ENCODE data around the gene MOXD1.

The MOXD1 gene

DNA sequence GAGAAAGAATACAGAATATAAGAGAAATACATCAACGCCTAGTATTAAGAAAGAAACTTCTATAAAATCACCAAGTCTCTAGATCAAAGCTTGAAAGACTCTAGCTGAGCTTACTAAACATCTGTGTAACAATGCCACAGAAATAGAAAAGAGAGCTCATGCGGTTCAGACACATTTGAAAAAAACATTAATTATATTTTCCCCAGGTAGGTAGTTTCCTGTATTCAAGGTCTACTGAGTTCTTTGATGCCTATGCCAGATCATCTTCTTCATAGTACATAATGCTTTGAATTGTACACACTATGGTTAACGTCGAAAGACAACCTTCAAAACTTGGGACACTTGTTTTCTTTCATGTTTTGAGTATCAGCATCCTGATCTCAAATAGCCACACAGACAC, 11.3 kb downstream of the MOXD1 start:
- TF ChIP-seq, protein P1, sequence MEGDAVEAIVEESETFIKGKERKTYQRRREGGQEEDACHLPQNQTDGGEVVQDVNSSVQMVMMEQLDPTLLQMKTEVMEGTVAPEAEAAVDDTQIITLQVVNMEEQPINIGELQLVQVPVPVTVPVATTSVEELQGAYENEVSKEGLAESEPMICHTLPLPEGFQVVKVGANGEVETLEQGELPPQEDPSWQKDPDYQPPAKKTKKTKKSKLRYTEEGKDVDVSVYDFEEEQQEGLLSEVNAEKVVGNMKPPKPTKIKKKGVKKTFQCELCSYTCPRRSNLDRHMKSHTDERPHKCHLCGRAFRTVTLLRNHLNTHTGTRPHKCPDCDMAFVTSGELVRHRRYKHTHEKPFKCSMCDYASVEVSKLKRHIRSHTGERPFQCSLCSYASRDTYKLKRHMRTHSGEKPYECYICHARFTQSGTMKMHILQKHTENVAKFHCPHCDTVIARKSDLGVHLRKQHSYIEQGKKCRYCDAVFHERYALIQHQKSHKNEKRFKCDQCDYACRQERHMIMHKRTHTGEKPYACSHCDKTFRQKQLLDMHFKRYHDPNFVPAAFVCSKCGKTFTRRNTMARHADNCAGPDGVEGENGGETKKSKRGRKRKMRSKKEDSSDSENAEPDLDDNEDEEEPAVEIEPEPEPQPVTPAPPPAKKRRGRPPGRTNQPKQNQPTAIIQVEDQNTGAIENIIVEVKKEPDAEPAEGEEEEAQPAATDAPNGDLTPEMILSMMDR (IDR thresholded peaks at IDR 0.05; ENCODE audit: low read depth, low read length): no peak
- H3K27ac ChIP-seq: no peak overlapping the region

DNA sequence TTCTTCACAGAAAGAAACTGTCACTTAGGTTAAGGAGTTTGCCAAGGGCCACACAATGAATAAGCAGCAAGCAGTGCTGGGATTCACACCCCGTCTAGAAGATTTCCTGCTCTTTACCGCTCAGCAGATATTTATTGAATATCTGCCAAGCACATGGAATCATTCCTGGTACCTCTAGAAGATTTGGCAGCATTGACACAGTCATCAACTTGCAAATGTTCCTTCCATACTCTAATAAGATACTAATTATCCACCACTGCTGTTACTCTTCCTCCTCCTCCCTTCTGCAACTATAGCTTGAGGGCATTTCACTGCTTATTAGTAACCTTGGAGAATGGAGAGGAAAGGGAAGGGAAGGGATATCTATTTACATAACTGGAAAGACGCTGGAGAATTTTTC, 13.0 kb downstream of the MOXD1 start:
- peaks cover 38% of the 10 kb centered on the region for H3K27me3 ChIP-seq (ENCODE audit: insufficient read depth, low read depth, severe bottlenecking)
- DNase-seq: no peak
- no peak overlapping the region for H3K27ac ChIP-seq
- TF ChIP-seq, protein P1 (IDR thresholded peaks at IDR 0.05; ENCODE audit: low read depth, low read length): no peak
- H3K4me3 ChIP-seq (ENCODE audit: low read depth, low read length): no peak overlapping the region
- H3K36me3 ChIP-seq: no peaks in the 10 kb centered on the region
- H3K9me3 ChIP-seq (ENCODE audit: severe bottlenecking): no peaks in the 10 kb centered on the region

More for the DNA sequence above, 11.3 kb downstream of the MOXD1 start:
- Histone ChIP-seq H3K9me3 (ENCODE audit: severe bottlenecking) (no peaks in the 10 kb centered on the region), H3K27me3 (ENCODE audit: insufficient read depth, low read depth, severe bottlenecking) (peaks cover 25% of the 10 kb centered on the region), H3K36me3 (no peaks in the 10 kb centered on the region), H3K4me3 (ENCODE audit: low read depth, low read length) (no peak overlapping the region)
- DNase-seq: no peak

- H3K9me3 ChIP-seq (ENCODE audit: severe bottlenecking): no peaks in the 10 kb centered on the region
- H3K27me3 ChIP-seq (ENCODE audit: insufficient read depth, low read depth, severe bottlenecking): peaks cover 63% of the 10 kb centered on the region
- TF ChIP-seq, protein P1 (IDR thresholded peaks at IDR 0.05; ENCODE audit: low read depth, low read length): no peak
- no peak for DNase-seq
- no peak overlapping the region for H3K4me3 ChIP-seq (ENCODE audit: low read depth, low read length)
- no peak overlapping the region for H3K27ac ChIP-seq
- no peaks in the 10 kb centered on the region for H3K36me3 ChIP-seq
Observed at GRCh38 chr6:132382630-132383175, 18.6 kb downstream of the MOXD1 start.

- peaks cover 74% of the 10 kb centered on the region for H3K27me3 ChIP-seq (ENCODE audit: insufficient read depth, low read depth, severe bottlenecking)
Observed at GRCh38 chr6:132381381-132381780, 19.9 kb downstream of the MOXD1 start.

DNA sequence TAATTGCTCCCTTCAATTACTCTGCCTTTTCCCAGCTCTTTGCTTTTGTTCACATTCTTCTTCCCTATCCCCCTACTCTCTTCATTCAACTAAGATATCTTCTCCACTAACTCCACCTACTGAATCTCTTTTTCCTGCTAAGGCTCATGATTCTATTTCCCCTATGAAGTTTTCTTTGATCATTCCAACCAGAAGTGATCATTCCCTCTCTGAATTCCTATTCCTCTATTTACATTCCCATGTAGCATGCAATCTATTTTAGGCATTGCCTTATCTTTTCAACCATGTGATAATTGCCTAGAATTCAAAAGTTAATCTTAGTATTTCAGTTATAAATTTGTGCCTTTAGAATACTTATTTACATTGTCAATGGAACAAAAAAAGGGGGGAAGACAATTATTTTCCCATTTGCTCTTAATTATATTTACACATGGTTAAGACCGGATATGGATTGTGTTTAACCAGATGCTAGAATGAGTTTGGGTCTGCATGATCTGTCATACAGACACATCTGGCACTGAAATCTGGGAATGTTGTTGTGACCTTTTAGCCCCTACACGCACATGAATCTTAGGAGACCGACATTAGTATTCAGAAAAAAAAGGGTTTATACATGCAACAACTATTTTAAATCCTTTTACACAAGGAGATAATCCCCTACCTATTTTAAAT, 20.8 kb downstream of the MOXD1 start:
- Histone ChIP-seq H3K27me3 (ENCODE audit: insufficient read depth, low read depth, severe bottlenecking) (peaks cover 82% of the 10 kb centered on the region), H3K9me3 (ENCODE audit: severe bottlenecking) (no peaks in the 10 kb centered on the region), H3K27ac (no peak overlapping the region), H3K4me3 (ENCODE audit: low read depth, low read length) (no peak overlapping the region), H3K36me3 (no peaks in the 10 kb centered on the region)
- DNase-seq: no peak
- TF ChIP-seq, protein P1 (IDR thresholded peaks at IDR 0.05; ENCODE audit: low read depth, low read length): no peak

More at GRCh38 chr6:132381381-132381780, 19.9 kb downstream of the MOXD1 start:
- Histone ChIP-seq H3K4me3 (ENCODE audit: low read depth, low read length) (no peak overlapping the region), H3K9me3 (ENCODE audit: severe bottlenecking) (no peaks in the 10 kb centered on the region), H3K36me3 (no peaks in the 10 kb centered on the region), H3K27ac (no peak overlapping the region)
- no peak for DNase-seq
- TF ChIP-seq, protein P1 (IDR thresholded peaks at IDR 0.05; ENCODE audit: low read depth, low read length): no peak
